HG02884 (cell line): ENCODE results near the gene TBR1.

Source experiments
- ATAC-seq: cut with Tn5 transposase; IDR thresholded peaks from one replicate; pipeline ENCODE4 v1.9.1; 2021; ENCODE audit warnings: mild to moderate bottlenecking, moderate library complexity; ENCODE audit not compliant: unreplicated experiment

The TBR1 gene

DNA sequence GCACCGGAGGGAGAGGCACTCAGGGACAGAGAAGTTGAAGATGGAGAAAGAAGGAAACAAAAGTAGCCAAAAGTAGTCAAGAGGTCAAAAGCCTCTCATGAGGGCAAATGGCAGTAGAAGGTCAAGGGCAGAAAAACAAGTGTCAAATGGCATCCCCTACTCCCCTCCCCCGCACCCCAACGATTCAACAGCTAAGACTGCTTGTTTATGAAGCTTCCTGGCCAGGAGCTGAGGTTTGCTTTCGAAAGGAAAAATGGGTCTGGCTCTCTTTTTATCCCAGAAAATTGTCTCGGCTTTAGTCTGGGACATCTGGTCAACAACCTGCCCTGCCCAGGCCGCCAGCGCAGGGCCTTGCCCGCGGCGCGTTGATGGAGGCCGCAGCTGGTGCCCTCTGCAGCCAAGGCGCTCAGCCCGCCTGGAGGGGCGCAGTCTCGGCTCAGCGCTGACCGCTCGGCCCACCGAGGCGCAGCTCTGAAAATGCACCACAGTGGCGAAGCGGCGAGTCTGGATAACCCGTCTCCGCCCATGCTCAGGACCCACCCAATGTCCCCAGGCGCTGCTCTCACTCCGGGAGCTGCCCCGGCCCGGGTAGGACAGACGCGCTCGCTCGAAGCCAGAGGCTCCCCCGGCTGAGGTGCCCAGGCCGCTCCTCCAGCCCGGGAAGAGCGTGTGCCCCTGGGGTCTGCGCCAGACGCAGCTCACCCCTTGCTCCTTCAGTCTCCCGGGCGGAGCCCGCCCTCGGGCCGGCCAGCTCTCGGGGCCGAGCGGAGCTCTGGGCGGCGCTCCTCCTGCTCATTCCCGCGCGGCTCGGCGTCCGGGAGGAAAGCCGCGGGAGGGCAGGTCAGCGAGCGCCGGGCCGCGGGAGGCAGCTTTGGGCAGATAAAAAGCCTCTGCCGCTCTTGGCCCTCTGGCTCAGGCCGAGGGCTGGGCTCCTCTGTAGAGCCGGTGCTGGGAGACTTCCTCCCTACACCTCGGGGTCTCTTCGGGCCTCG is 1.8 kb upstream of the TBR1 start:
- peak; percentile 32 for ATAC-seq

DNA sequence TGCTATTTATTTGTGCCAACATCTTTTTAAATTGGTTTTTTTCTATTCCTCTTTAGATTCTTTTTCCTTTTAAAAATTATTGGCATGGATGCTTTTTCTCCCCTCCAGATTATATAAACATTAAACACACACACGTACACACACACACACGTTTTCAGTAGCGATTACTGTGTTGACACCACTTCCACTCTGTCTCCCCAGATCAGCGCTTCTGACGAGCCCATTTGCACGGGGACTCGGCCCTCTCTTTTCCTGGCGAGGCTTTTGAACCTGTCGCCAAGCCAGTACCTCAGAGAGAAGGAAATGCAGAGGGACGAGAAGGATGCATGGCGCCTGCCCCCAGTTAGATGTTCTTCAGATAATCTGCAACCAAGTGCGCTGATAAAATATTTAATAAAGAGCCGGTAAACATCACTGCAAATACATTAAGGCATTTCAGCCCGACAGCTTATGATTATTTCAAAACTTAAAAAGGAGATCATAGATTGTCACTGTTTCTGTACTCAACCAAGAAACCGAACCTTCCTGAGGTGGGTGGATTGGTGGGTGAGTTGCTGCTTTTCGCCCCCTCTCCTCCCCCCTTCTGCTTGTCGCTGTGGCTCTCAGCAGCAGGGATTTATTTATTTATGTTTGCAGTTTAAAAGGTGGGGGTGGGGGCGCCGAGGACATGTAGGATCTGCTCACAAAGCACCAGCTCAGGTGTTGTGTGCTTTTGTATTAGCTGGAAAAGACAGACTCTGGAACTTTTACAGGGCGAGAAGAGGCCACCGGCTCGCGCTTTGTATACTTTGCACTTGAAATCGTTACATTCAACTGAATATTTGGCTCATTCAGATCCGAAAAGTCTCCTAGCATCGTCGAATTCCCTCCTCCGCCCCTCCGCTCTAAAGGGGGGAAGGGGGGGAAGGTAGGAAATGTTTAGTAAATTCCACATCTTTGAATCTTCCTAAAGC is 787 bp upstream of the TBR1 start:
- peak; percentile 35 for ATAC-seq

DNA sequence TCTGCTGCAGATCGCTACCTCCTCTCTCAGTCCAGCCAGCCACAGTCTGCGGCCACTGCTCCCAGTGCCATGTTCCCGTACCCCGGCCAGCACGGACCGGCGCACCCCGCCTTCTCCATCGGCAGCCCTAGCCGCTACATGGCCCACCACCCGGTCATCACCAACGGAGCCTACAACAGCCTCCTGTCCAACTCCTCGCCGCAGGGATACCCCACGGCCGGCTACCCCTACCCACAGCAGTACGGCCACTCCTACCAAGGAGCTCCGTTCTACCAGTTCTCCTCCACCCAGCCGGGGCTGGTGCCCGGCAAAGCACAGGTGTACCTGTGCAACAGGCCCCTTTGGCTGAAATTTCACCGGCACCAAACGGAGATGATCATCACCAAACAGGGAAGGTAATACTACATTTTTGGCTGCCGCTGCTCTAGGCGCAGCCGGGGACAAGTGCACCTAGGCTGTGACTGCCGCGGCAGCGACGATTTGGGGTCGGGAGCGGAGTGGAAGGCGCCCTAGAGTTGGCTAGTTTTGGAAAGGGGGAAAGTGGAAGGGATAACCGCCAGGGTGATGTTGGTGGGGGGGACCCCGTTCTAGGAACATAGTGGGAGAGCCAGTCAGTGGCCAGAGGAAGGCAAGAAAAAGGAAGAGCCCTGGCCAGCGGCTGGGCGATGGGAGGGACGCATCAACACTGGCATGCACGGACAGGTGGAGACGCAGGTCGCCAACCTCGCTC is 776 bp downstream of the TBR1 start:
- no peak for ATAC-seq

DNA sequence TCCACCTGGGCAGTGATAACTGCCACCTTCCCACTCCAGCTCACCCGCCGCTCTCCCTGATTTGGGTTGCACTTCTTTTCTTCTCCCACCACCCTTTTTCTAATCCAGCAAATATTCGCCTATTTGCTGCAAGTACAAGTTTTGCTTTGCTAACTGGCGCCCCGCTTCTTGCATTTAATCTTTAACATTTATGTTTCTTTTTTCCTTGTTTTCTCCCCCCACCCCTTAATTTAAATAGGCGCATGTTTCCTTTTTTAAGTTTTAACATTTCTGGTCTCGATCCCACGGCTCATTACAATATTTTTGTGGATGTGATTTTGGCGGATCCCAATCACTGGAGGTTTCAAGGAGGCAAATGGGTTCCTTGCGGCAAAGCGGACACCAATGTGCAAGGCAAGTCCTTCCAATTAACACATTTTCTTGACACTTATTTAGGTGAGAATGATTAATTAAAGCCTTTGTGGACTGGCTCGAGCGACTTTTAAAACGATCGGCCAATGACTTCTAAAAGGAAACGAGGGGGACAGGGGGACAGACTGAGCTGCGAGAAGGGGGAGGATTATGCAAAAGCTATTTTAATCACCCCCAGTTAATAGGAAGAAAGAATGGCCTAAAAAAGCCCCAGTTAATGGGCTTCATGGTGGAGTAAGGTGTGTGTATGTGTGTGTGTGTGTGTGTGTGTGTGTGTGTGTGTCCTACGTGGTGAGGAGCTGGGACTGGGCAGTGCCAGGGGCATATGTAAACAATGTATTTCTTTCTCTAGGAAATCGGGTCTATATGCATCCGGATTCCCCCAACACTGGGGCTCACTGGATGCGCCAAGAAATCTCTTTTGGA is 1.6 kb downstream of the TBR1 start:
- no peak for ATAC-seq

DNA sequence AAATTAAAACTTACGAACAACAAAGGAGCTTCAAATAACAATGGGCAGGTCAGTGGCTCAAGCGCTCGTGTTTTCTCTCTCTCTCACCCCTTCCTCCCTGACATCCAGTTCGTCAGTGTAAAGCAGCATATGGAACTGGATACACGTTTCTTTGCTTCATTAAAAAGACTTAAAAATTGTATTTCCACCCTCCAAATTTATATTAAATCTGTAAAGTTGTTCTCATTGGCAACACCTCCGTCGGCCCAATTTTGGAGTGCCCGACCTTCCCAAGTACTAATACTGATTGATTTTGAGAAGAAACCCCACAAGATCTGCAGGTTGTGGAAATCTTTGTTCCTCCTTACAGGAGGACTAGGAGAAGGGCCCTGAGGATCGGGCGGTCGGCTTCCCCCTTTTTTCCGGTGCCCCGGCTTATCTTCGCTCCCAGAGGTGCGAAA is 2.2 kb downstream of the TBR1 start:
- no peak for ATAC-seq

DNA sequence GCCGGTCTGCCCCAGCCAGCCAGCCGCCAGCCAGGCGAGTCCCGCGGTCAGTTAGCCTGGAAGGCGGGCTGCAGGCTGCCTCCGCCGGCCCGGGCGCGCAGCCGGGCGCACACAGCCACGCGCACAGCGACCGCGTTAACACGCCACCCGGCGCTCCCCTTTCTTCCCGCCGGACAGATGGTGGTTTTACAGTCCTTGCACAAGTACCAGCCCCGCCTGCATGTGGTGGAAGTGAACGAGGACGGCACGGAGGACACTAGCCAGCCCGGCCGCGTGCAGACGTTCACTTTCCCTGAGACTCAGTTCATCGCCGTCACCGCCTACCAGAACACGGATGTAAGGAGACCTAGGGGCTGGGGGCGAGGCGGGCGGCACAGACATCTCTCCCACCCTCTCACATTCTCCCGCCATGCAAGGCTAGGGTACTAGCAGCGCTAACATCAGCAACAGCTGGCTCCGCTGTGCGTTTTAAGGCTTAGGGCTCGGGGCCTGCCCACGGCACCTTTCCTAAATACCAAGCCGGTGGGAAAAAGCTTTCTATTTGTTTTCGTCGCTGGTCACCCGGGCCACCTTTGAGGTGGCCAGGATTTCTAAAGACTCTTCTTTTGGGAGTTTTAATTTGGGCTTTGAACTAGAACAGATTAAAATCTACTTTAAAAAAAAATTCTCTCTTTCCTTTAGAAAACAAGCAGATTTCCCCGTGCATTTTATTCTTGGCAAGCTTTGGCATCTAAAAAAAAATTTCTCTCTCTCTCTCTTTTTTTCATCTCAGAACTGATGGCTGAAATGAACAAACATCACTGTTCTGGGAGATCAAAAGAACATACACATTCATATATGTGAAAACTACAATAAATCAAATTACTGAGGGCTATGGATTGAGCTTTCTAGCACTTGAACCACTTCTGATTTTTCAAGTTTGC is 2.9 kb downstream of the TBR1 start:
- ATAC-seq, result no peak

DNA sequence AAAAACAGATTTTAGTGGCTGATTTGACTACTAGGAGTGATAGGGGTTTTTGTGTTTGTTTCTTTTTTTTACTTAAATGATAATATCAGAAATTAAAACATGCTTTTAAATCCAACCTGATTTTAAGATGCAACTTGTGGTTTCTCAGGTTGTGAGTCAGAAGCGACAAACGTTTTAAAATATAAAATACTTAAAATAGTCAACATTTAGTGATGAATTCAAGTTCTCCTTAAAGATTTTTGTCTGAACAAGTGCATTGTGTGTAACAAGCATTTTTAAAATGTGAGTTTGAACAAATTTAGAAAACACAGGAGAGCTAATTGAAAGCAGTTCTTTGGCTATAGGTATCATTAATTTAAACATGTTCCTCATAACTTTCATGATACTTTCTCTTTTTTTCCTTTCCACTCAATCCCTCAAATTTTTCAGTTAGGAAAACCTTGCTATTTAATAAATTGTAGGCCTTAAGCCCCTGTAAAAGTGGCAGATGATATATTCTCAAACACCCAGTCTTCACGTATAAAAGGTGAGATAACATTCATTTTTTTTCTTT is 3.6 kb downstream of the TBR1 start:
- ATAC-seq, result no peak

DNA sequence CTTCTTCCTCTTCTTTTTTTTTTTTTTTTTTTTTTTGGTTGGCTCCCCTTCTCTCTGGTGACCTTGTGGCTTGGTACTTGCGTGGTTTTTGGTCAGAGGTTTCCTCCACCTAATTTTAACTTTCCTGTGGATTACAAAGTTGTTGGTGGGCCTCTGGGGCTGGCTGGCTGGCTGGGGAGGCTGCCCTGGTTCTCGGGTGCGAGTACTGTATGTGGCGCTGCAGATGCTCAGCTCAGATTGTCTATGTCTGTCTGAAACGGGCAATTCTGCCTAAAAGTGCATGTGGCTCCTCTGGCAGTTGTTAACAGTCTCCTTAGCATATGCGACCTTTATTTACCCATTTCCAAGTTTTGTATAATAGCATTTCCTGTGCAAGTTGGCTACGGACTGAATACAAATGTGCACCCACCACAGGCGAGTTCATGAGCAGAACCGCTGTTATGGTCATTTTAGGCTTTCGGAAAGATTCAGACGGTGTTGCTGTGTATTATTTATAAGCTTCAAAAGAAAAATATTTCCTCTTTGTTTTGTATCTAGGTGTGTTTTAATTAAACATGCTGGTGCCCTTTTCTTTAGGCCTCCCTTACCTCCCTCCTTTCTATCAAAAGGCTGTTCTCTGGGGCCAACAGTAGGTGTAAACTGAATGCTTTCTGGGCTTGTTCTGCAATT is 4.4 kb downstream of the TBR1 start:
- no peak for ATAC-seq

DNA sequence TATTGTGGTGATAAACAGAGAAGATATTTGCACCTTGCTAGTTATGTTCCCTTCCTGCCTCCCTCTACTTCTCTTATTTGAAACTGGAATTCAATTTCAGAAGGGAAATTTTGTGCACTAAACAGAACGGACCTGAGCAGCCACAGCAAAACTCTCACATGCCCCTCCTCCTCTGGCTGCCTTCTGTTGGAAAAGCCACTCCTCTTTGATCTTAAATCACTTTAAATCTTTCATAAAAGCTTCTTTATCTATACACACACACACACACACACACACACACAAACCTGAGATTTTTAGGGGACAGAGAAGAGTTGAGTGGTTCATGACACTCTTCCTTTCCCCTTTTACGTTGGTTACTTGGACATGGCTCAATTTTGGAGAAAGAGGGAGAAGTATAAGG is 5.6 kb downstream of the TBR1 start:
- ATAC-seq, result no peak

DNA sequence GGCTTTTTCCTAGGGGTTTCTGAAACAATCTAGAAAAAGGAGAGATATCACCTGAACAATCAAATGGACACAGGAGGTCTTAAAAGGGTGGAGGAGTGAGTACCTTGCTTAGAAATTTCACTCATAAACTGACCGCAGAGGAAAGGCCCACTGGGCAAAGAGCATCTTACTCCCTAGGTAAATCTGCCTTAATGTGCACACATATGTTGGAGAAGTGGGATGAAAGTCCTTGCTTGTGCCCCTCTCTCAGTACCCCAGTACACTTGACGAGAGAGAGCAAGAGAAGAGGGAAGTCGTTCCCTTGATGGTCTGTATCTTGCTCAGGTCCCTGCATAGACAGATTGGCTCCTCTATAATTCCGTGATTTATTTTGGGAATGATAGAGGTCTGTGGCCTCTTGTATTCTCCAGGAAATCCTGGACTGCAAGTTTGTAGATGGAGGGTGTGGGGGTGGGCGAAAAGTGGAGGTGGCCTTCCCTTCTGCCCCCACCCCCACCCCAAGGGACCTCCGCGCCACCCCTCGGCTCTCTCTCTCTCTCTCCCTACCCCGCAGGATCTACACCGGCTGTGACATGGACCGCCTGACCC is 6.8 kb downstream of the TBR1 start:
- ATAC-seq, result no peak

DNA sequence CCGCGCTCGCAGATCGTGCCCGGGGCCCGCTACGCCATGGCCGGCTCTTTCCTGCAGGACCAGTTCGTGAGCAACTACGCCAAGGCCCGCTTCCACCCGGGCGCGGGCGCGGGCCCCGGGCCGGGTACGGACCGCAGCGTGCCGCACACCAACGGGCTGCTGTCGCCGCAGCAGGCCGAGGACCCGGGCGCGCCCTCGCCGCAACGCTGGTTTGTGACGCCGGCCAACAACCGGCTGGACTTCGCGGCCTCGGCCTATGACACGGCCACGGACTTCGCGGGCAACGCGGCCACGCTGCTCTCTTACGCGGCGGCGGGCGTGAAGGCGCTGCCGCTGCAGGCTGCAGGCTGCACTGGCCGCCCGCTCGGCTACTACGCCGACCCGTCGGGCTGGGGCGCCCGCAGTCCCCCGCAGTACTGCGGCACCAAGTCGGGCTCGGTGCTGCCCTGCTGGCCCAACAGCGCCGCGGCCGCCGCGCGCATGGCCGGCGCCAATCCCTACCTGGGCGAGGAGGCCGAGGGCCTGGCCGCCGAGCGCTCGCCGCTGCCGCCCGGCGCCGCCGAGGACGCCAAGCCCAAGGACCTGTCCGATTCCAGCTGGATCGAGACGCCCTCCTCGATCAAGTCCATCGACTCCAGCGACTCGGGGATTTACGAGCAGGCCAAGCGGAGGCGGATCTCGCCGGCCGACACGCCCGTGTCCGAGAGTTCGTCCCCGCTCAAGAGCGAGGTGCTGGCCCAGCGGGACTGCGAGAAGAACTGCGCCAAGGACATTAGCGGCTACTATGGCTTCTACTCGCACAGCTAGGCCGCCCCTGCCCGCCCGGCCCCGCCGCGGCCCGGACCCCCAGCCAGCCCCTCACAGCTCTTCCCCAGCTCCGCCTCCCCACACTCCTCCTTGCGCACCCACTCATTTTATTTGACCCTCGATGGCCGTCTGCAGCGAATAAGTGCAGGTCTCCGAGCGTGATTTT is 7.6 kb downstream of the TBR1 start:
- ATAC-seq, result no peak

DNA sequence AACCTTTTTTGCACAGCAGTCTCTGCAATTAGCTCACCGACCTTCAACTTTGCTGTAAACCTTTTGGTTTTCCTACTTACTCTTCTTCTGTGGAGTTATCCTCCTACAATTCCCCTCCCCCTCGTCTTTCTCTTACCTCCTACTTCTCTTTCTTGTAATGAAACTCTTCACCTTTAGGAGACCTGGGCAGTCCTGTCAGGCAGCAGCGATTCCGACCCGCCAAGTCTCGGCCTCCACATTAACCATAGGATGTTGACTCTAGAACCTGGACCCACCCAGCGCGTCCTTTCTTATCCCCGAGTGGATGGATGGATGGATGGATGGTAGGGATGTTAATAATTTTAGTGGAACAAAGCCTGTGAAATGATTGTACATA is 8.3 kb downstream of the TBR1 start:
- ATAC-seq, result no peak

DNA sequence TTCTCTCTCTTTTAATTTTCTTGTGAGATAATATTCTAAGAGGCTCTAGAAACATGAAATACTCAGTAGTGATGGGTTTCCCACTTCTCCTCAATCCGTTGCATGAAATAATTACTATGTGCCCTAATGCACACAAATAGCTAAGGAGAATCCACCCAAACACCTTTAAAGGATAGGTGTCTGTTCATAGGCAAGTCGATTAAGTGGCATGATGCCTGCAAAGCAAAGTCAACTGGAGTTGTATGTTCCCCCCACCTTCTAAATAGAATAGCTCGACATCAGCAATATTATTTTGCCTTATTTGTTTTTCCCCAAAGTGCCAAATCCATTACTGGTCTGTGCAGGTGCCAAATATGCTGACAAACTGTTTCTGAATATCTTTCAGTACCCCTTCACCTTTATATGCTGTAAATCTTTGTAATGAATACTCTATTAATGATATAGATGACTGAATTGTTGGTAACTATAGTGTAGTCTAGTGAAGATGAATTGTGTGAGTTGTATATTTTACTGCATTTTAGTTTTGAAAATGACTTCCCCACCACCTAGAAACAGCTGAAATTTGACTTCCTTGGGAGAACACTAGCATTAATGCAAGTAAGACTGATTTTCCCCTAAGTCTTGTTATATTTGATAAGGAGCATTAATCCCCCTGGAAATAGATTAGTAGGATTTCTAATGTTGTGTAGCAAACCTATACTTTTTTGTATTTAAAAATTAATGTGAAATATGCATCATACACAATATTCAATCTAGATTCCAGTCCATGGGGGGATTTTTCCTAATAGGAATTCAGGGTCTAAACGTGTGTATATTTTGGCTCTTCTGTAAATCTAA is 9.0 kb downstream of the TBR1 start:
- ATAC-seq, result no peak

DNA sequence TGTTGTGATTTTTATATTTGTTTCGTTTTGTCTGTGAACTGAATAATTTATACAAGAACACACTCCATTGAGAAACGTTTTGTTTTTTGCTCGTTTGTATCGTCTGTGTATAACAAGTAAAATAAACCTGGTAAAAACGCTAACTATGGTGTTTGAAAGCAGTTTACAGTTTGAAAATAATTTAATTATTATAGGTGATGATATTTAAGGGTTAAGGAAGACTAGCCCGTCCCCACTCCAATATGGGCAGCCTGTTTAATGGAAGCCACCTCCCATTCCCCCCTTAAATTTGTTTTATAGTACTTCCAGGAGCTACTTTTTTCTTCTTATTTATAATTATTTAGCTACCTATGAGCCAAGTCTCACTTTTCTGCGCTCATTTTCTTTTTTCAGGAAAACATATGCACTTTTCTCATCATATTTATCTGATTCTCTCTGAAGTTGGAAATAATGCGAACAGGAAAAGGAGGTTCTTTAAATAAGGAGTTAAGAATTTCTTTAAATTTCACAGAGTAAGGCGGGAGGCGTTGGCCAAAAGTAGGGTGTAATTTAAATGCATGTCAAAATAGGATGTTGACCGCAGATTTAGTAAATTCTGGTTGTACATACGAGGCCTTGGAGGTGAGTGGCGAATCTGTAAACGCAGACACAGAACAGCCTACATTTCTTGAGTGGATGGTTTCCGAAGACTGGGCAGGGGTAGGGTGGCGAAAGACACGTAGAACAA is 9.8 kb downstream of the TBR1 start:
- ATAC-seq, result no peak

DNA sequence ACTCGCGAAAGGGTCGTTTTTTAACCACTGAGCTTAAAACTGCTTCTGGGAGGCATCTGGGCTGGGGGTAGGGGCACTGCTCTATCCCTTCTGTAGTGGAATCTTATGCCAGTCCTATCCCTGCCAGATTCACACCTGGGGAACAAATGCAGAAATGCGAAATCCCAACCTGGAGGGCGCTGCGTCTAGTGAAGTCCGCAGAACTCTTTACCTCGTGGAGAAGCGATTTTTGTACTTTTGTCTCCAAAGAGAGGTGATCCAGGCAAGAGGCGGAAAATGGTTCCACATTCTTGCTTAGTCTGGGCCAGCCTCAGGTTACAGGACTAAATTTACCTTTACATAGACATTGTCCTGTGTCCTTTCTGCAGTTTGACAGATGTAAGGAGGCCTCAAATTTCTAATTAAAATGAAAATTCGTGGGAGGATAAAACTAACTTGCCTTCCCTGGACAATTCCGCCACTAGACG is 10.4 kb downstream of the TBR1 start:
- ATAC-seq, result no peak
